Fibroblast of lung (primary cell): Measurements from ENCODE around the gene SHISAL2B.

Experiments
- CTCF ChIP-seq, 2 donors: IDR thresholded peaks in 1 of 2; conservative IDR thresholded peaks in 1 of 2; 1 replicate in 1 of 2; 2 replicates in 1 of 2; pipeline ENCODE4 v1.5.1; 2011 to 2012; ENCODE audit warnings: low read length in 2 of 2, control low read depth in 1 of 2, inconsistent platforms in 1 of 2, low read depth in 1 of 2, mild to moderate bottlenecking in 1 of 2
- EZH2 ChIP-seq: IDR thresholded peaks from 2 replicates; pipeline ENCODE4 v1.5.1; 2012; ENCODE audit warnings: low read length, control low read depth, mild to moderate bottlenecking; ENCODE audit errors: missing control alignments

- TF ChIP-seq CTCF (conservative IDR thresholded peaks at IDR 0.05 in 1 of 2, IDR thresholded peaks at IDR 0.05 in 1 of 2; ENCODE audit: low read depth in 1 of 2, low read length in 2 of 2): no peak
- TF ChIP-seq EZH2: no peak
Observed at GRCh38 chr5:64690417-64691151, at the start of gene SHISAL2B.
